Fibroblast of lung (primary cell): Measurements from ENCODE around the gene OTOG. TPM values are rescaled to one million over a fixed set of nuclear protein-coding genes. Genes with fewer than 3 reads are reported as not detected.

Experiments used
- DNase-seq, 2 donors: peaks; one replicate each; pipeline versions ENCODE4 v3.0.0 to v3.0.0-alpha.2; 2010; ENCODE audit warnings: low read depth in 2 of 2
- H2AFZ ChIP-seq: 2 replicates; pipeline ENCODE4 v1.5.1; 2012; ENCODE audit warnings: low read length, control low read depth, inconsistent platforms
- H3K27ac ChIP-seq: 2 replicates; pipeline ENCODE4 v1.5.1; 2011; ENCODE audit warnings: low read length, control low read depth; ENCODE audit not compliant: insufficient read depth
- H3K27me3 ChIP-seq: 2 replicates; pipeline ENCODE4 v1.5.1; 2011; ENCODE audit warnings: mild to moderate bottlenecking, low read length; ENCODE audit not compliant: control insufficient read depth, insufficient read depth
- H3K36me3 ChIP-seq: 2 replicates; pipeline ENCODE4 v1.5.1; 2011; ENCODE audit warnings: low read length; ENCODE audit not compliant: control insufficient read depth, insufficient read depth
- H3K4me1 ChIP-seq: 2 replicates; pipeline ENCODE4 v1.5.1; 2011; ENCODE audit warnings: low read length; ENCODE audit not compliant: control insufficient read depth, insufficient read depth; ENCODE audit errors: extremely low read depth
- H3K4me2 ChIP-seq: 2 replicates; pipeline ENCODE4 v1.5.1; 2011; ENCODE audit warnings: low read length, control low read depth; ENCODE audit not compliant: insufficient read depth; ENCODE audit errors: extremely low read depth
- H3K4me3 ChIP-seq, 4 experiments: fragments of 200-600 bp in 1 of 4; sonication (generic) in 1 of 4; replicated peaks in 1 of 4; 2 replicates each; pipeline ENCODE4 v1.5.1; 2011 to 2016; ENCODE audit warnings: low read length in 4 of 4, low read depth in 3 of 4, mild to moderate bottlenecking in 3 of 4, control low read depth in 2 of 4, inconsistent platforms in 1 of 4, mixed read lengths in 1 of 4; ENCODE audit not compliant: insufficient read depth in 1 of 4; ENCODE audit errors: control extremely low read depth in 1 of 4
- H3K79me2 ChIP-seq: 2 replicates; pipeline ENCODE4 v1.5.1; 2012; ENCODE audit warnings: mild to moderate bottlenecking, low read length, inconsistent platforms; ENCODE audit not compliant: control insufficient read depth, insufficient read depth
- H3K9ac ChIP-seq: 2 replicates; pipeline ENCODE4 v1.5.1; 2011; ENCODE audit warnings: mild to moderate bottlenecking, low read length, control low read depth; ENCODE audit not compliant: insufficient read depth
- H3K9me3 ChIP-seq: 2 replicates; pipeline ENCODE4 v1.5.1; 2012; ENCODE audit warnings: low read depth, low read length; ENCODE audit not compliant: control insufficient read depth, insufficient read depth
- H4K20me1 ChIP-seq: 2 replicates; pipeline ENCODE4 v1.5.1; 2011; ENCODE audit warnings: low read length; ENCODE audit not compliant: control insufficient read depth, insufficient read depth; ENCODE audit errors: extremely low read depth
- CTCF ChIP-seq, 2 donors: IDR thresholded peaks in 1 of 2; conservative IDR thresholded peaks in 1 of 2; 1 replicate in 1 of 2; 2 replicates in 1 of 2; pipeline ENCODE4 v1.5.1; 2011 to 2012; ENCODE audit warnings: low read length in 2 of 2, control low read depth in 1 of 2, inconsistent platforms in 1 of 2, low read depth in 1 of 2, mild to moderate bottlenecking in 1 of 2
- EZH2 ChIP-seq: IDR thresholded peaks from 2 replicates; pipeline ENCODE4 v1.5.1; 2012; ENCODE audit warnings: low read length, control low read depth, mild to moderate bottlenecking; ENCODE audit errors: missing control alignments
- polyA plus RNA-seq, 2 donors: library from polyadenylated mRNA; depleted of rRNA in 1 of 2; stranded (reverse) in 1 of 2; unstranded in 1 of 2; fragments of >200 nt; gene quantifications; 2 replicates each; pipeline ENCODE4 v1.2.1, GENCODE V29; 2011 to 2012; ENCODE audit warnings: missing spikeins in 1 of 2
- total RNA-seq: library from RNA; depleted of rRNA; stranded (reverse); fragments of >200 nt; gene quantifications from 2 replicates; pipeline ENCODE4 v1.2.1, GENCODE V29; 2014

OTOG gene
- total and polyA plus RNA-seq, 2 donors (not counting 1 experiment from before 2014, with no cell fraction given), result not detected

GRCh38 chr11:17550450-17551346 is 3.6 kb downstream of the OTOG start:
- Histone ChIP-seq H3K4me2 (no peak overlapping the region), H3K4me3 (no peak overlapping the region), H3K4me1 (no peaks in the 10 kb centered on the region), H3K9ac (no peak overlapping the region), H3K79me2 (no peaks in the 10 kb centered on the region), H3K36me3 (no peaks in the 10 kb centered on the region), H3K27ac (no peak overlapping the region), H3K27me3 (no peaks in the 10 kb centered on the region), H2AFZ (no peak overlapping the region), H4K20me1 (no peaks in the 10 kb centered on the region), H3K9me3 (no peaks in the 10 kb centered on the region)
- TF ChIP-seq CTCF (conservative IDR thresholded peaks at IDR 0.05 in 1 of 2, IDR thresholded peaks at IDR 0.05 in 1 of 2; ENCODE audit: low read depth in 1 of 2, low read length in 2 of 2) (no peak), EZH2 (no peak)
- DNase-seq, result no peak

- no peaks in the 10 kb centered on the region for H4K20me1 ChIP-seq
- DNase-seq, result no peak
- no peak overlapping the region for H2AFZ ChIP-seq
- no peaks in the 10 kb centered on the region for H3K27me3 ChIP-seq
- no peak for TF ChIP-seq CTCF (conservative IDR thresholded peaks at IDR 0.05 in 1 of 2, IDR thresholded peaks at IDR 0.05 in 1 of 2; ENCODE audit: low read depth in 1 of 2, low read length in 2 of 2)
- TF ChIP-seq EZH2, result no peak
- H3K9me3 ChIP-seq, result no peaks in the 10 kb centered on the region
- no peaks in the 10 kb centered on the region for H3K36me3 ChIP-seq
- no peak overlapping the region for H3K4me3 ChIP-seq
- no peaks in the 10 kb centered on the region for H3K4me1 ChIP-seq
- no peak overlapping the region for H3K27ac ChIP-seq
- H3K9ac ChIP-seq, result no peak overlapping the region
- H3K4me2 ChIP-seq, result no peak overlapping the region
- H3K79me2 ChIP-seq, result no peaks in the 10 kb centered on the region
These were observed 4.4 kb downstream of the OTOG start for GRCh38 chr11:17551347-17552040.

GRCh38 chr11:17552041-17552355 is 4.9 kb downstream of the OTOG start:
- H3K9me3 ChIP-seq, result no peaks in the 10 kb centered on the region
- no peak overlapping the region for H3K4me2 ChIP-seq
- H4K20me1 ChIP-seq, result no peaks in the 10 kb centered on the region
- no peak for TF ChIP-seq EZH2
- no peak for TF ChIP-seq CTCF (conservative IDR thresholded peaks at IDR 0.05 in 1 of 2, IDR thresholded peaks at IDR 0.05 in 1 of 2; ENCODE audit: low read depth in 1 of 2, low read length in 2 of 2)
- H3K4me3 ChIP-seq, result no peak overlapping the region
- no peaks in the 10 kb centered on the region for H3K36me3 ChIP-seq
- DNase-seq, result no peak
- no peak overlapping the region for H2AFZ ChIP-seq
- H3K4me1 ChIP-seq, result no peaks in the 10 kb centered on the region
- H3K27me3 ChIP-seq, result no peaks in the 10 kb centered on the region
- H3K79me2 ChIP-seq, result no peaks in the 10 kb centered on the region
- no peak overlapping the region for H3K27ac ChIP-seq
- H3K9ac ChIP-seq, result no peak overlapping the region
